T-helper 2 cell treated with Interferon-gamma antibody and Interleukin-4, amounts not matched to agents 5 μg/mL and 100 μg/mL, for 36 hours (primary cell): ENCODE measurements around the gene RASAL3.
A peak's percentile ranks its signal among the peaks of the same experiment; 100 is the strongest.

Source experiments
- DNase-seq: peaks from one replicate; pipeline ENCODE4 v3.0.0; 2021; ENCODE audit warnings: low spot score
- H3K27ac Mint-ChIP-seq: one replicate; pipeline ENCODE4 v1.8.0; 2021; ENCODE audit warnings: mild to moderate bottlenecking, mixed read lengths
- H3K27me3 Mint-ChIP-seq: one replicate; pipeline ENCODE4 v1.8.0; 2021; ENCODE audit warnings: low read depth, mixed read lengths
- H3K36me3 Mint-ChIP-seq: one replicate; pipeline ENCODE4 v1.8.0; 2021; ENCODE audit warnings: low read depth, mixed read lengths
- H3K4me1 Mint-ChIP-seq: one replicate; pipeline ENCODE4 v1.8.0; 2021; ENCODE audit warnings: low read depth, mixed read lengths
- H3K4me3 Mint-ChIP-seq: one replicate; pipeline ENCODE4 v1.8.0; 2022; ENCODE audit warnings: mild to moderate bottlenecking, moderate library complexity, mixed read lengths
- H3K9me3 Mint-ChIP-seq: one replicate; pipeline ENCODE4 v1.8.0; 2021; ENCODE audit warnings: mixed read lengths

The RASAL3 gene

DNA sequence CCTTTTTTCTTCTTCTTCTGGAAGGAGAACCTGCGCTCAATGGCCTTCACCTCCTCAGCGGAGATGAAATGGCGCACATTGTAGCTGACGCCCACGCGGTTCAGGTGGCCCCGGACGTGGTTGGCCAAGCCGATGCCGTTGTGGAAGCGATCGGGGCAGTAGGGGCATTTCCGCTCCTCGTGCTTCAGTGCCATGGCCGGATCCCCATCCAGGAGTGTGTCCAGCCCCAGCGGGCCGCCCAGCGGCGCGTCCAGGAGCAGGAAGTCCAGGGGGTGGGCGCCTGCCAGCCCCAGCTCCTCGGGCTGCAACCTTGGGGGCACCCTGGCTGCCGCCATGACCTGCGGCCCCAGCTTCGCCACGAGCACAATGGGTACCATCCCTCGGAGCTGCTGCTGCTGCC lies 25.8 kb downstream of the RASAL3 start:
- Mint-ChIP-seq H3K9me3 (no peaks in the 10 kb centered on the region), H3K27me3 (no peaks in the 10 kb centered on the region), H3K27ac (no peak overlapping the region), H3K36me3 (no peaks in the 10 kb centered on the region), H3K4me1 (peaks cover 2% of the 10 kb centered on the region), H3K4me3 (no peak overlapping the region)
- DNase-seq = no peak

DNA sequence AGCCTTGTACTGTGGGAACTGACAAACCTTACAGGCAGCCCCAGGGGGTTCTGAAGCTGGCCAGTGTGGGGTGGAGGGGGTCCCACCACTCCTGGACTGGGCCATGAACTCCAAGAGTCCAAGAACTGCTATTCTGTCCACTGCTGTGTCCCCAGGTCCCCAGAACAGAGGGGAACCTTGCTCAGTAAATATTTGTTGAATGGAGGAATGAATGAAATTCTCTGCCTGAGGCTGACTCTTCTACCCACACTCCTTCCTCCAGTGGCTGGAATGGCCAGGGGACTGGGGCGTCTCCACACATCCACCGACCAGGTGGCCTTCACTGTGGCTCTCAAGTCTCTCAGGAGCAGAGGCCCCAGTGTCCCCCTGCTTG lies 26.2 kb downstream of the RASAL3 start:
- peaks cover 6% of the 10 kb centered on the region for H3K4me1 Mint-ChIP-seq
- H3K27me3 Mint-ChIP-seq = no peaks in the 10 kb centered on the region

GRCh38 chr19:15437355-15438123 lies 26.8 kb downstream of the RASAL3 start:
- no peak overlapping the region for H3K4me3 Mint-ChIP-seq
- no peak overlapping the region for H3K27ac Mint-ChIP-seq
- peaks cover 8% of the 10 kb centered on the region for H3K4me1 Mint-ChIP-seq
- H3K27me3 Mint-ChIP-seq = no peaks in the 10 kb centered on the region
- DNase-seq = no peak
- no peaks in the 10 kb centered on the region for H3K9me3 Mint-ChIP-seq
- H3K36me3 Mint-ChIP-seq = no peaks in the 10 kb centered on the region

More for the DNA sequence above, 26.2 kb downstream of the RASAL3 start:
- DNase-seq = no peak
- Mint-ChIP-seq H3K36me3 (no peaks in the 10 kb centered on the region), H3K9me3 (no peaks in the 10 kb centered on the region), H3K4me3 (no peak overlapping the region), H3K27ac (no peak overlapping the region)

DNA sequence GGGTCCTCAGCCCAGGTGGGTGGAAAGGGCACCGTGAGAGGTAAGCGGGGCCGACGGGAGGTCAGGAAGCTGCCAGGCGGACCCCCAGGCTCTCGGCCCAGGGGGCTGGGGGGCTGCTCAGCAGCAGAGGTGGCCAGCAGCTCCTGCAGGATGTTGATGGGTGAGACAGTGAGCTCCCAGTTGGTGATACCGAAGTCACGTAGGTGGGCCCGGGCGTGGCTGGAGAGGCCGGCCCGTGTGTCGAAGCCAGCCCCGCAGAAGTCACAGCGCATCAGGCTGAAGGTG lies 27.6 kb downstream of the RASAL3 start:
- Mint-ChIP-seq H3K27me3 (no peaks in the 10 kb centered on the region), H3K36me3 (peaks cover 3% of the 10 kb centered on the region), H3K4me1 (peaks cover 10% of the 10 kb centered on the region), H3K9me3 (no peaks in the 10 kb centered on the region), H3K4me3 (no peak overlapping the region), H3K27ac (no peak overlapping the region)
- DNase-seq = no peak

- Mint-ChIP-seq H3K4me3 (no peak overlapping the region), H3K27me3 (no peaks in the 10 kb centered on the region), H3K9me3 (no peaks in the 10 kb centered on the region), H3K36me3 (peaks cover 7% of the 10 kb centered on the region), H3K27ac (no peak overlapping the region), H3K4me1 (peaks cover 16% of the 10 kb centered on the region)
- no peak for DNase-seq
Observed at GRCh38 chr19:15436012-15436825, 28.1 kb downstream of the RASAL3 start.

DNA sequence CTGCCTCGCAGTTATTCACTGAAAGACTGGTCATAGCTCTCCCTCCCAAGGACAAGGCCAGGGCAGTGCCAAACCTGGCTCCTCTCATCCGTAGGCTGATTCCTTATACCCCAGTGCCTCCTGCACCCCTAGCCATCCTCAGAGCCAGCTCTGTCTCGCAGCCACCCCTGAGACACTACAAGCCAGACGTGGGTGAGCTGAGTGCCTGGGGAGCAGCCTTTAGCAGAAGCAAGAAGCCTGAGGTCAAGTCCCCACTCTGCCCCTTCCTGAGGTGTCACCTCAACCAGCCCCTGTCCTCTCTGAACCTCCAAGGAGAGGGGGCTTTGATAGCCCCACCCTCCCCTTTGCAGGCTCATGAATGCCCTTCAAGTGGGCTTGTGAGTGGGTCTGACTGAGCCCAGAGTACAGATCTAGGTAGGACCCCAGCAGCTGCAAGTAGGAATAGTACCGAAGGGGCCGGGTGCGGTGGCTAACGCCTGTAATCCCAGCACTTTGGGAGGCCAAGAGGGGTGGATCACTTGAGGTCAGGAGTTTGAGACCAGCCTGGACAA lies 30.8 kb downstream of the RASAL3 start:
- Mint-ChIP-seq H3K27me3 (no peaks in the 10 kb centered on the region), H3K27ac (peak overlapping the region; percentile 92), H3K4me3 (peak overlapping the region; percentile 88), H3K9me3 (no peaks in the 10 kb centered on the region), H3K36me3 (peaks cover 10% of the 10 kb centered on the region), H3K4me1 (peaks cover 24% of the 10 kb centered on the region)
- no peak for DNase-seq

DNA sequence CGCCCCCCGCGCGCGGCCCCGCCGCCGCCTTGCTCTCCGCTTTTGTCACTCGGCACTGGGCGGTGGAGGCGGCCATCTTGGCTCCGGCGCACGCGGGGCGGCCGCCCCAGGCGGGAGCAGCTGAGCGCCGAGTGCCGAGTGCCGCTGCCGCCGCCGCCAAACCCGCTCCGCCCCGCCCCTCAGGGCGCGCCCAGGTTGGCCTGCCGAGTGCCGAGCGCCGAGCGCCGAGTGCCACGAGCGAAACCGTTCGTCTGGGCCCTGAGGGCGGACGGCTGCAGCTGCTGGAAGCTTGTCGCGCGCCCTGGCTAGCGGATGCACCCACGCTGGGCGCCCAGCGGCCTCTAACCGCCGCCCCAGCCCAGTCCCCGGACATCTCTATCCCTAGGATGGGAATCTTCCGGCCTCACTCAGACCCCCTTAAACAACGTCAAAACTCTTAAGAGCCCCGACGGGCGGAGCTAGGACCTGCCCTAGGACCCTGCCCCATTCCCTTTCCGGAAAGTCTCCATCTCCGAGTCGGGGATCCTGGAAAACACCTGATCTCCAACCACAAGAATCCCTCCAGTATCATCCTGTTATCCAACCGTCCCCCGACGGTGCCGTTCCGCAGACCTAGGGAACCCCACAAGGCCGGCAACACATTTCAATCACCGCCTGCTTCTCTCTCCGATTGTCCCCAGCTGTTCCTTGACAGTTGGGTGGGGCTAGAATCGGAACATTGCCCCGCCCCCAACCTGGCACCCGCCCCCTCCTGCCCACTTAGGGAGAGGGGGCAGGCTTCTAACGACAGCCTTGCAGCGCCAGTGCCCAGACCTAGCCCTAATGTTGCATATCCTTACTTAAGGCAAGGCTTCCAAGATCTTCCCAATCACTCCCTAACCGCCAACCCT lies 31.5 kb downstream of the RASAL3 start:
- Mint-ChIP-seq H3K4me3 (peak overlapping the region; percentile 88), H3K9me3 (no peaks in the 10 kb centered on the region), H3K4me1 (peaks cover 24% of the 10 kb centered on the region), H3K36me3 (peaks cover 10% of the 10 kb centered on the region), H3K27me3 (no peaks in the 10 kb centered on the region), H3K27ac (peak overlapping the region; percentile 92)
- DNase-seq = peak; percentile 95

- H3K27ac Mint-ChIP-seq = peak overlapping the region; percentile 94
- no peaks in the 10 kb centered on the region for H3K9me3 Mint-ChIP-seq
- peaks cover 24% of the 10 kb centered on the region for H3K4me1 Mint-ChIP-seq
- H3K4me3 Mint-ChIP-seq = peak overlapping the region; percentile 95
- no peaks in the 10 kb centered on the region for H3K27me3 Mint-ChIP-seq
- DNase-seq = no peak
- H3K36me3 Mint-ChIP-seq = peaks cover 17% of the 10 kb centered on the region
Observed at GRCh38 chr19:15432018-15432494, 32.3 kb downstream of the RASAL3 start.

DNA sequence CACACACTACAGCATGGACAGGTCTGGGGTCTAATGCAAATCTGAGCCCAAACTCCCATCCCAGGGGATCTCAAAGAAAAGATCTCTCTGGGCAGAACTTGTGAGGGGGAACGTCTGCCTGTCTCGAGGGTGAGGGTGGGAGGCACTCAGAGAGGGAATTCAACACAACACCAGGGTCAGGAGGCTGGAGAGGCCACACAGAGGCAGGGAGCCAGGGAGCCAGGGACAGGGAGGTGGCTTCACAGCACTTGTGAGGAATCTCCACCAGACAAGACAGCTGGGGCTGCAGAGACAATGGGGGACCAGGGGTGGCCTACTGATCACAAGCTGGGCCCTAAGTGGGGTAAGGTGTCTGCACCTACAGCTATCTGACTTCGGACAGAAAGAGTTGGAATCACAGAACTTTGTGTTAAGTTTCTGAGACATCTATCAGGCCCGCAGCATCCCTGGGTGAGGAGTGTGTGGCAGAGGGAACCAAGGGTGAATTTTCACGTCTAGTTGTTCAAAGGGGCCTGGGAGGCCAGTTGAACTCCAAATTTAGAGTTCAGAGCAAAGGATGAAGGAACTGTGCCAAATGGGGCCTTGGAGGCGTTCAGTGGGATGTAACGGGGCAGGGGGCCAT lies 32.8 kb downstream of the RASAL3 start:
- no peaks in the 10 kb centered on the region for H3K9me3 Mint-ChIP-seq
- peaks cover 24% of the 10 kb centered on the region for H3K4me1 Mint-ChIP-seq
- H3K27me3 Mint-ChIP-seq = no peaks in the 10 kb centered on the region
- H3K4me3 Mint-ChIP-seq = peak overlapping the region; percentile 95
- peak overlapping the region; percentile 94 for H3K27ac Mint-ChIP-seq
- no peak for DNase-seq
- peaks cover 21% of the 10 kb centered on the region for H3K36me3 Mint-ChIP-seq

- H3K9me3 Mint-ChIP-seq = no peaks in the 10 kb centered on the region
- peaks cover 28% of the 10 kb centered on the region for H3K36me3 Mint-ChIP-seq
- peak overlapping the region; percentile 95 for H3K4me3 Mint-ChIP-seq
Observed at GRCh38 chr19:15430526-15431120, 33.7 kb downstream of the RASAL3 start.

DNA sequence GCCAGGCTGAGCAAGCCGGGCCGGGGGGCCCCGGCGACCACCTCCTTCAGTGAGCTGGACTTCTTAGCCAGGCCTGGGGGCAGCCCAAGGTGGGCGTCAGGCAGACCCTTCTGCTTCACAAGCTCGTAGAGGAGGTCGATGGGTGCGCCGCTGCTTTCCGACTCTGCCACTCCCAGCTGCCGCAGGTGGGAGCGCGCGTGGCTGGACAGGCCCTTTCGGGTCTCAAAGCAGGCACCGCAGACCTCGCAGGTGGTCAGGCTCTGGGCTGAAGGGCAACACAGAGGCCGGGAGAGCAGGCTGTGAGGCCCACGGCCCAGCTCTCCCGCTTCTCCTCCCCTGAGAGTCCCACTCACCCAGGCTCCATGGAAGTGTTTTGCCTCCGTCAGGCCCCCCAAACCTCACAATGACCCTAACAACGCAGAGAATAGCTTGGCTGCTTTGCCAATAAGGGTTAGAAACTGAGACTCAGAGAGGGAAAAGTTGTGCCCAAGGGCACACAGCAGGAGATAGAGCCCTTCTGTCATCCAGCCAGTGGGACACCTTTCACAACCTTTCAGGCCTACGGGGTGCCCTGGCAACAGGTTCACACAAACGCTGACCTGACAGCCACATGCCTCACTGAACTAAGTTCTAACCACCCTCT lies 34.4 kb downstream of the RASAL3 start:
- peaks cover 23% of the 10 kb centered on the region for H3K4me1 Mint-ChIP-seq
- peaks cover 30% of the 10 kb centered on the region for H3K36me3 Mint-ChIP-seq
- H3K4me3 Mint-ChIP-seq = peak overlapping the region; percentile 66
- no peak overlapping the region for H3K27ac Mint-ChIP-seq
- H3K27me3 Mint-ChIP-seq = no peaks in the 10 kb centered on the region
- no peaks in the 10 kb centered on the region for H3K9me3 Mint-ChIP-seq
- DNase-seq = no peak

More at GRCh38 chr19:15430526-15431120, 33.7 kb downstream of the RASAL3 start:
- H3K27me3 Mint-ChIP-seq = no peaks in the 10 kb centered on the region
- H3K4me1 Mint-ChIP-seq = peaks cover 23% of the 10 kb centered on the region
- H3K27ac Mint-ChIP-seq = peak overlapping the region; percentile 16
- DNase-seq = no peak

DNA sequence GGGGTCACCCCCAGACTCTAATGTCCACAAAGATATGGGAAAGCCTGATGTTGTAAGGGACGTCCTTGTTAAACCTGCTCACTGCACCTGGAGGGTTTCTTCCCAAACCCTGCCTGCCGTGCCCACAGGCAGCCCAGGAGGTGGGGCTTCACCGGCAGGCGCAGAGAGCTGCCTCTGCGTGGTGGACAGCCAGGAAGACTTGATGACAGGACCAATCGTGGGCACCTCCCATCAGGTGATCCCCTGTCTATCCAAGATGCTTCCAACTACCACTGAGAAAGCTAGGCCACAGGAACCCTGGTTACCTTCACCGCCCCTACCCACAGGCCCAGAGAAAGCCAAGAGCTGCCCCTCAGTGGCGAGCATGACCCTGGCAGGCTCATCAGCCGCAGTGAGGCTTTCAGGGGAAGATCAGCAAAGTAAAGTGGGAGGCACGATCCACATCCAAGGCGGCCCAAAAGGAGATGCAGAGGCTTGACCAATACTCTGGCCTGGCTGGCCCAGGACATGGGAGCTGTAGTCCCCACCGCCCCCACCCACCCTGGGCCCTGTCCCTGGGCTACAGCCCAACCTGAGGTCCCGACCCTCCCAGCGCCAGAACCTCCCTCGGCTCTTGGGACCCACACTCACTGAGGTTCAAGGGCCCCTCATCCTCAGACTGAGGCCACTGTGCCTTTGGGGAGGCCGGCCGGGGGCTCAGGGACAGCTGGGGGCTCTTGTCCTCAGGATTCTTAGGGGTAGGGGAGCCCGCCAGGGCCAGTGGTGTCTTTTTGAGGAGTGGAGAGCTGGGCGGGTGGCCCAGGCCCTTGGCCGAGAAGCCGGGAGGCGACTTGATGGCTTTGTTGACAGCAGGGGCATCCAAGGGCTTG lies 35.2 kb downstream of the RASAL3 start:
- Mint-ChIP-seq H3K36me3 (peaks cover 34% of the 10 kb centered on the region), H3K27me3 (no peaks in the 10 kb centered on the region)

More for the DNA sequence above, 35.2 kb downstream of the RASAL3 start:
- Mint-ChIP-seq H3K4me3 (no peak overlapping the region), H3K4me1 (peaks cover 23% of the 10 kb centered on the region), H3K9me3 (no peaks in the 10 kb centered on the region), H3K27ac (no peak overlapping the region)
- DNase-seq = no peak
